ENCODE results near the gene POLR1E. TPM values are rescaled to one million over a fixed set of nuclear protein-coding genes. Genes with fewer than 3 reads are reported as not detected.

Gene POLR1E
- total RNA-seq, 4 donors from 2014 or later, result 4.0 to 21.5 (median 8.1) TPM

DNA sequence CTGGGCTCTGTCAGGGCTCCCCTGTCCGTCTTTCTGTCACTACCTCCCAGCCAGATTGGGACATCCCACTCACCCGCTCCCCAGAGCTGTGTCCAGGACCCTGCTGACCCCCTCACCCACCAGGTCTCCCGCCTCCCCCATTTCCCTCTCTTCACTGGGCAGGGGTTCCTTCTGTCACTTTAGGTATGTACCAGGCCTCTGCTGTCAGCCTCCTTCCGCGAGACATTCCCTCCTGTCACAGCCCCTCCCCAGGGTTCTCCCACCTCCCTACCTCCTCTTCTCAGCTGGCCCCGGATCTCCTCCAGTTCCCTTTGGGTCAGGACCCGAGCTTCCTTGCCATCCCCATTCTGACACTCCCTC lies 488 bp downstream of the POLR1E start:
- peak overlapping the region; percentile 57 to 86 (median 72) for H3K4me3 ChIP-seq
- peaks cover 0 to 18% (median 8%) of the 10 kb centered on the region in 4 donors for H3K4me1 ChIP-seq
- DNase-seq, result no peak
- H3K36me3 ChIP-seq, result peaks cover 0 to 20% (median 0%) of the 10 kb centered on the region in 3 donors
- no peaks in the 10 kb centered on the region for H3K27me3 ChIP-seq
- TF ChIP-seq POLR2A (IDR thresholded peaks at IDR 0.05), result no peak
- TF ChIP-seq, protein P1, sequence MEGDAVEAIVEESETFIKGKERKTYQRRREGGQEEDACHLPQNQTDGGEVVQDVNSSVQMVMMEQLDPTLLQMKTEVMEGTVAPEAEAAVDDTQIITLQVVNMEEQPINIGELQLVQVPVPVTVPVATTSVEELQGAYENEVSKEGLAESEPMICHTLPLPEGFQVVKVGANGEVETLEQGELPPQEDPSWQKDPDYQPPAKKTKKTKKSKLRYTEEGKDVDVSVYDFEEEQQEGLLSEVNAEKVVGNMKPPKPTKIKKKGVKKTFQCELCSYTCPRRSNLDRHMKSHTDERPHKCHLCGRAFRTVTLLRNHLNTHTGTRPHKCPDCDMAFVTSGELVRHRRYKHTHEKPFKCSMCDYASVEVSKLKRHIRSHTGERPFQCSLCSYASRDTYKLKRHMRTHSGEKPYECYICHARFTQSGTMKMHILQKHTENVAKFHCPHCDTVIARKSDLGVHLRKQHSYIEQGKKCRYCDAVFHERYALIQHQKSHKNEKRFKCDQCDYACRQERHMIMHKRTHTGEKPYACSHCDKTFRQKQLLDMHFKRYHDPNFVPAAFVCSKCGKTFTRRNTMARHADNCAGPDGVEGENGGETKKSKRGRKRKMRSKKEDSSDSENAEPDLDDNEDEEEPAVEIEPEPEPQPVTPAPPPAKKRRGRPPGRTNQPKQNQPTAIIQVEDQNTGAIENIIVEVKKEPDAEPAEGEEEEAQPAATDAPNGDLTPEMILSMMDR (IDR thresholded peaks at IDR 0.05), result no peak
- no peaks in the 10 kb centered on the region for H3K9me3 ChIP-seq
- H3K27ac ChIP-seq, result peak overlapping the region; percentile 65 to 83 (median 74)

DNA sequence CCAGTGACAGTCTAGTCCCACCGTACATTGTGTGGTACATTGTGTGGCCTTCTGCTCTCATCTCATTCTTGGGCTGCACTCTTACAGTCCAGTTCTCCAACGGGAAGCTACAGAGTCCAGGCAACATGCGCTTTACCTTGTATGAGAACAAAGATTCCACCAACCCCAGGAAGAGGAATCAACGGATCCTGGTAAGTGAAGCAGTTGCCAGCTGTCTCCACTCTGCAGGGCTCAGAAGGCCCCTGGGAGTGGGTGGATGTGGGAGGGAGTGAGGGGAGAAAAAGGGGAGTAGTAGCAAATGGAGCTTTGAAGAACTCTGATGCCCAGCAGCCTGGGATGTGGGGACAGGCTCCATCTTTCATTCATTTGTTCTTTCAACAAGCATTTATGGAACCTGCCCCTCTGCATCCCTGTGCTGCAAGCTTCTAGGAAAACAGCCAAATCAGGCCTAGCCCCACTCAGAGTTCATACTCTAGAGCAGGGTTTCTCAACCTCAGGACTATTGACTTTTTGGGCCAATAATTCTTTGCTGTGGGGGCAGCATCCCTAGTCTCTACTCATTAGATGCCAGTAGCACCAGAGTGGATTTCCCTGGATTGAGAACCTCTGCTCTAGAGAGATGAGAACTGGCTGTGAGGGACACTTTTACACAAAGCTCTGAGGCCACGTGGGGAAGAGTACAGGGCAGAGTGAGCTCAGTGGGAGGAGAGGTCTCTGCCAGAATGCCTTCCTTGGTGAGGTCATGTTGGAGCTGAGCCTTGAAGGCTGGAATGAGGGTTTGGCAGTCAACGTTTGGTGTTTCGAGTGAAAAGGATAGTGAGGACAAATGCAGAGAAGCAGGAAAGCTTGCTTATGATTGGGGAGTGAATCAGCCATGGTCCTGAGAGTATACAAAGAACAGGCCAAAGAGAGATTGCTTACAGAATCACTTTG lies 1.1 kb downstream of the POLR1E start:
- no peak for DNase-seq
- peak overlapping the region; percentile 57 to 86 (median 72) for H3K4me3 ChIP-seq
- no peaks in the 10 kb centered on the region for H3K27me3 ChIP-seq
- H3K27ac ChIP-seq, result peak overlapping the region; percentile 65 to 83 (median 74)
- H3K4me1 ChIP-seq, result peaks cover 0 to 18% (median 8%) of the 10 kb centered on the region in 4 donors
- H3K9me3 ChIP-seq, result no peaks in the 10 kb centered on the region
- no peak for TF ChIP-seq POLR2A (IDR thresholded peaks at IDR 0.05)
- TF ChIP-seq, protein P1 (IDR thresholded peaks at IDR 0.05), result no peak
- peaks cover 0 to 26% (median 0%) of the 10 kb centered on the region in 3 donors for H3K36me3 ChIP-seq

DNA sequence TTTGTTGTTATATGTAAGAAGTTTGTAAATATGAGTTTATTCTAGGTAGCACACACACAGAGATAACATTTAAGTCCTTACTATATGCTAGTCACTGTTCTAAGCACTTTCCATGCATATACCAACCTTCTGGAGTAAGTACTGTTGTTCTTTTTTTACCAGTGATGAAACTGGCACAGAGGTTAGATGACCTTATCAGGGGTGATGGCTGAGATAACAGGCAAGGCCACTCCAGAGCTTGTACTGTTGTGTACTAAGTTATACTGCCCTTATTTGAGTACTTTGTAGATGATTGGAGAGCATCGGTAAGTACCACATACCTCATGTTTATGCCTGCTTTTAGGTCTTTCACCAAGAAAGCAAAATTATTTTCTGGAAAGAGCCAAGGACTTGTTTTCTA lies 6.2 kb downstream of the POLR1E start:
- no peak for TF ChIP-seq POLR2A (IDR thresholded peaks at IDR 0.05)
- TF ChIP-seq, protein P1 (IDR thresholded peaks at IDR 0.05), result no peak
- H3K9me3 ChIP-seq, result no peaks in the 10 kb centered on the region
- DNase-seq, result no peak
- H3K4me1 ChIP-seq, result peaks cover 0 to 10% (median 2%) of the 10 kb centered on the region in 4 donors
- H3K36me3 ChIP-seq, result peaks cover 0 to 72% (median 0%) of the 10 kb centered on the region in 3 donors
- no peak overlapping the region for H3K27ac ChIP-seq
- H3K4me3 ChIP-seq, result no peak overlapping the region
- H3K27me3 ChIP-seq, result no peaks in the 10 kb centered on the region

DNA sequence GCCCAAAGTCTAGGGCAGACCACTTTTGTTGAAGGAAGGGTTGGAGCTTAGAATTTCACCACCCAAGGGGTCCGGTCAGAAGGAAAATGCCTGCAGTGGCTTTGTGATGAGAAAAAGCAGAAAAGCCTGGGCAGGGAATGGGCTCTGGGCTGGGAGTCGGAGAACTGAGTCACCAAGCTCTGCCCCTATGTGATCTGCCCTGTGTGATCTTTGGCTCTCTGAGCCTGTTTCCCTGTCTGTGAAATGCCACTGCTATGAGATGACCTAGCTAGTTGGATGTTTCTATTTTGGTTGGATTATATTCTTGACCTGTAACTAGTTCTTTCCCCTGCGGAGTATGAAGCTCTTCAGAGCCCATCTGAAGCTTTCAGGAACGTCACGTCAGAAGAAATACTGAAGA lies 9.8 kb downstream of the POLR1E start:
- H3K4me3 ChIP-seq, result no peak overlapping the region
- H3K27me3 ChIP-seq, result no peaks in the 10 kb centered on the region
- TF ChIP-seq POLR2A (IDR thresholded peaks at IDR 0.05), result no peak
- TF ChIP-seq, protein P1 (IDR thresholded peaks at IDR 0.05), result no peak

DNA sequence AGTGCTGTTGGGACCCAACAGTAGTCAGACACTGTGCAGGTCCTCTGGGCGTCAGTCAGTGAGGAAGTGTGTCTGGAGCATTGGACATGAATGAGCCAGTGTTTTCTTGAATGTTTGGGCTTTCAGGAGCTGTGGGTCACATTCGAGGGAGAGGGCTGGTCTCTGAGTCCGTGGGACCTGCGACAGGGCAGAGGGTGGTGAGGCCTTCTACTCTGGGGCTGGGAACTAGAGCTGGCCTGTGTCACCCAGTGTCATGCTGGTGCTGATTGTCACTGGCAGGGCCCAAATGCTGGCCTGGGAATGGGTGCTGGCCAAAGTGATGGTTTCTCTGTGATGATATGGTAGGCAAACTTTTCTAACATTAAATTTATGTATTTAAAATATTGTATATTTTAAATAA lies 10.3 kb downstream of the POLR1E start:
- Histone ChIP-seq H3K36me3 (peaks cover 0 to 83% (median 0%) of the 10 kb centered on the region in 3 donors), H3K4me1 (no peaks in the 10 kb centered on the region), H3K4me3 (no peak overlapping the region), H3K27me3 (no peaks in the 10 kb centered on the region), H3K27ac (no peak overlapping the region), H3K9me3 (no peaks in the 10 kb centered on the region)
- TF ChIP-seq, protein P1 (IDR thresholded peaks at IDR 0.05), result no peak
- TF ChIP-seq POLR2A (IDR thresholded peaks at IDR 0.05), result no peak
- DNase-seq, result no peak

More for the DNA sequence above, 9.8 kb downstream of the POLR1E start:
- Histone ChIP-seq H3K9me3 (no peaks in the 10 kb centered on the region), H3K36me3 (peaks cover 0 to 86% (median 0%) of the 10 kb centered on the region in 3 donors), H3K4me1 (no peaks in the 10 kb centered on the region), H3K27ac (no peak overlapping the region)
- DNase-seq, result no peak

Data from Peyer's patch (tissue), 4 donors.